Measurements from ENCODE around the gene RAET1G. TPM values are rescaled to one million over a fixed set of nuclear protein-coding genes. Genes with fewer than 3 reads are reported as not detected.
"Not testable (repeated sequence)": the region's sequence is repeated elsewhere in the genome, so short reads cannot be mapped to it uniquely, and the experiment has no call there.

Gene RAET1G
- total and polyA plus RNA-seq, 4 donors: 0.64 to 0.99 TPM; not detected in 2

DNA sequence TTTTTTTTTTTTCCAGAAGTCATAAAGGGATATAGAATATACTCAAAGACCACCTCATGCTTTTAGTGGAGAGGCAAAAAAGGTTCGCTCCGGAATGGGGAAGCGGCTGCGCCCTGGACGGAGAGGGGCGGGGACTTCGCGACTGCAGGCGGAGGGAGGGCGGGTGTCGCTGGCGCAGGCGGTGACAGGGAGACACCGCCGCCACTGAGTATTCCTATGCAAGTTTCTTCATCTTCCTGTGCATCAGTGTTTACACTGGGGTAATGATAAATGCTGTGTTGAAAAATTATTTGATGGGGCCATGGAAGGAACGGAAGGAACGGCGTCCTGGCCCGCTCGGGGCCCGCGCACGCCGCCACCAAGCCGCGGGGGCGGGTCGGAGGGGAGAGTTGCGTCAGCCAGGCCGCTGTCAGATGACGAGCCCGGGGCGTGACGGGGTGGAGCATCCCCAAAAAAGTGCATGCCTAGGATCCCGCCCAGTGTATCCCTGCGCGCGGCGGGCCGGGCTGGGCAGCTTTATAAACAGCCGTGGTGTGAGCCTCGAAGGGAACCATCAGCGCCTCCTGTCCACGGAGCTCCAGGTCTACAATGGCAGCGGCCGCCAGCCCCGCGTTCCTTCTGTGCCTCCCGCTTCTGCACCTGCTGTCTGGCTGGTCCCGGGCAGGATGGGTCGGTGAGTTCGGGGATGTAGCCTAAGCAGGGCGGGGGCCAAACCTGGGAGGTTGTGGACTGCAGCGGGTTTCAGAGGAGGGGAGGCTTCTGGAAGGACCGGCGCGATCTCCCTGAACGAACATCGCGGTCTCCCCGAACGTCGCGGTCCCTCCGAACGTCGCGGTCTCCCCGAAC, 40.8 kb upstream of the RAET1G start, which contains the start of gene ULBP1:
ULBP1 (plus strand) TSS at position 482 of the 846 bp plus-strand sequence; CDS start at position 589, 107 bp downstream.
- Histone ChIP-seq H3K9me3 (ENCODE audit: control insufficient read depth, low read length) (no peaks in the 10 kb centered on the region), H3K27ac (ENCODE audit: low read depth in 1 of 2, low read length in 2 of 2) (no peak within 1 kb of the TSS), H3K4me1 (ENCODE audit: control insufficient read depth in 1 of 2, insufficient read depth in 2 of 2, low read length in 2 of 2) (no peaks in the 10 kb centered on the region), H3K36me3 (ENCODE audit: control insufficient read depth in 1 of 2, insufficient read depth in 2 of 2, low read length in 1 of 2) (no peaks in the 10 kb centered on the region), H3K4me3 (ENCODE audit: low read length in 2 of 2) (no peak within 1 kb of the TSS), H3K27me3 (ENCODE audit: control insufficient read depth in 1 of 2, insufficient read depth in 2 of 2, low read length in 1 of 2) (peaks cover 0 to 2% of the 10 kb centered on the region in 2 donors)
- ATAC-seq (ENCODE audit: low FRiP score) (peak; percentile 89), DNase-seq (peak; percentile 92 to 96)
- 2 to 5% methylated on average over 63 to 69 of the region's 69 CpGs for WGBS, 2 donors
- intact Hi-C loops (cut with DNase I): no loop called here

DNA sequence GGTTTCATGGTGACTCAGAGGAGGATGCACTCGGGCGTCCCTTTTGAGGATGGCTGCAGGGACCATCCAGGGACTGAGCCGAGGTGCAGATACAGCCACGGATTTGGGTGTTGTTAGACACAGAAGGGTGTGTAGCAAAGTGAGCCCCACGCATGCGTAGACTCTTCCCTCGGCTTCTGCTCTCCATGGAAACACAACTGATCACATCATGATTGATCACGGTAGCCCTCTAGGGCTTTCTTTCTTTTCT, 40.2 kb upstream of the RAET1G start:
- ATAC-seq (ENCODE audit: low FRiP score) (no peak), DNase-seq (no peak)
- Histone ChIP-seq H3K9me3 (ENCODE audit: control insufficient read depth, low read length) (no peaks in the 10 kb centered on the region), H3K27ac (ENCODE audit: low read depth in 1 of 2, low read length in 2 of 2) (no peak overlapping the region), H3K4me1 (ENCODE audit: control insufficient read depth in 1 of 2, insufficient read depth in 2 of 2, low read length in 2 of 2) (no peaks in the 10 kb centered on the region), H3K36me3 (ENCODE audit: control insufficient read depth in 1 of 2, insufficient read depth in 2 of 2, low read length in 1 of 2) (no peaks in the 10 kb centered on the region), H3K4me3 (ENCODE audit: low read length in 2 of 2) (no peak overlapping the region), H3K27me3 (ENCODE audit: control insufficient read depth in 1 of 2, insufficient read depth in 2 of 2, low read length in 1 of 2) (peaks cover 0 to 2% of the 10 kb centered on the region in 2 donors)
- intact Hi-C loops (cut with DNase I): no loop called here
- whole genome bisulfite sequencing, 2 donors: 75 to 78% methylated on average over 8 of the region's 8 CpGs

DNA sequence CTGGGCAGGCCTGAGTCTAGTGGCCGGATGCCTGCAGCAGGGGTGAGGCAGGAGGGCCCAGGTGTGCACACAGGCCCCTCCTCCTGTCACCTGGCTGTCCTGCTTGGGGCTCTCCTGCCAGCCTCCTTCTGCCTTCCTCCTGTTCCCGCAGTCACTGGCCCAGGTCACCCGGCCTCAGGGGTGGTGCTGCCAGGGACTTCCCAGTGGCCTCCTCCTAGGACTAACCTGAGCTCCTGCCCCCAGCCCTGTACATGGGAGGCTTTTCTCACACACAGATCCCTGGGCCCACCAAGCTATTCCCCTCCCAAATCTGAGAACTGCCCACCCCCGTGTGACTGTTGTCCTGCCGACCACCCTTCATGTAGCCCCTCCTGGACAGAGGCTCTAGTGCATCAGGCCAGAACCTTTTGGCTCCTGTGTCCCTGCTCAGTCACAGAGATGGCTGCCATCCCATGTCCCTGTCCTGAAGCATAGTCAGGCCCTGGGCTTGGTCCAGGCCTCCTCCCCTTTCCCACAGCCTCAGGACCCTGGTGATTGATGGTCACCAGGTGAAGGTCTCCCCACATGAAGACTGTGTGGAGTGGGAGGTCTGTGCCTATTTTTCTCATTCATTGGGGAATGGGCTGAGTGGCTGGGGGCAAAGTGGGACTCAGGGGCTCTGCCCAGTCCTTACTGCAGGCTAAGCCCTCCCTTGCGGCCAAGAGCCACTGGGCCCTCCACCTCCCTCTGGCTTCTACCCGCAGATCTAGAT, 39.7 kb upstream of the RAET1G start:
- WGBS, 2 donors: 76 to 91% methylated on average over 7 of the region's 7 CpGs
- Histone ChIP-seq H3K36me3 (ENCODE audit: control insufficient read depth in 1 of 2, insufficient read depth in 2 of 2, low read length in 1 of 2) (no peaks in the 10 kb centered on the region), H3K27ac (ENCODE audit: low read depth in 1 of 2, low read length in 2 of 2) (no peak overlapping the region), H3K4me1 (ENCODE audit: control insufficient read depth in 1 of 2, insufficient read depth in 2 of 2, low read length in 2 of 2) (no peaks in the 10 kb centered on the region), H3K27me3 (ENCODE audit: control insufficient read depth in 1 of 2, insufficient read depth in 2 of 2, low read length in 1 of 2) (peaks cover 0 to 2% of the 10 kb centered on the region in 2 donors), H3K4me3 (ENCODE audit: low read length in 2 of 2) (no peak overlapping the region), H3K9me3 (ENCODE audit: control insufficient read depth, low read length) (no peaks in the 10 kb centered on the region)
- DNase-seq: no peak
- no peak for ATAC-seq (ENCODE audit: low FRiP score)
- intact Hi-C loops (cut with DNase I): no loop called here

DNA sequence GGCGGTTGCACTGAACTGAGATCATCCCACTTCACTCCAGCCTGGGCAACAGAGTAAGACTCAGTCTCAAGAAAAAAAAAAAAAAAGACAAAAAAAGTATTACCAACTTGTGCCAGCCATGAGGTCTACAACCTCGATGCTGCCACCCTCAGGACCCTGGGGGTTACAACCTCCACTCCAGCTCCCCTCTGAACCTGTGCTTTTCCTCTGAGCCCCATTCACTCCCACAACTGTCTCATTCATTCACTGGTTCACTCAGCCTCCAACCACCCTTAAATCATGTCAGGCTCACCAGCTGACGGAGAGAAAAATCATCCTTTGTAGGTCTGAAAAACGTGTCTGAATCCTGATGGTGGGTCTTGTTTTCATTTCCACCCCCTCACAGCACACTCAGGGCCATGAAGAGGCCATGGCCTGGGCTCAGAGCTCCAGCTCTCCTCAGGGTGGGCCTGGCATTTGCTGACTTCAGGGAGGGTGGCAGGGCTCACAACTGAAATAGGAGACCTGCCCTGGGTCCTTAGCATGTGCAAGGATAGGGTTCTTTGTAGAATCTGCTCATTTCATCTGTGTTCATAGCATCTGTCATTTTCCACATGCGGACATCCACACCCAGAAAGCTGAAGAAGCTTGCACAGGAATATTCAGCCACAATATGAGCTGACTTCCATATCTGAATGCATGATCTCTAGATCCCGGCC, 39.0 kb upstream of the RAET1G start:
- peaks cover 0 to 2% of the 10 kb centered on the region in 2 donors for H3K27me3 ChIP-seq (ENCODE audit: control insufficient read depth in 1 of 2, insufficient read depth in 2 of 2, low read length in 1 of 2)
- intact Hi-C loops (cut with DNase I): no loop called here
- WGBS, 2 donors: 67 to 76% methylated on average over 6 of the region's 6 CpGs

DNA sequence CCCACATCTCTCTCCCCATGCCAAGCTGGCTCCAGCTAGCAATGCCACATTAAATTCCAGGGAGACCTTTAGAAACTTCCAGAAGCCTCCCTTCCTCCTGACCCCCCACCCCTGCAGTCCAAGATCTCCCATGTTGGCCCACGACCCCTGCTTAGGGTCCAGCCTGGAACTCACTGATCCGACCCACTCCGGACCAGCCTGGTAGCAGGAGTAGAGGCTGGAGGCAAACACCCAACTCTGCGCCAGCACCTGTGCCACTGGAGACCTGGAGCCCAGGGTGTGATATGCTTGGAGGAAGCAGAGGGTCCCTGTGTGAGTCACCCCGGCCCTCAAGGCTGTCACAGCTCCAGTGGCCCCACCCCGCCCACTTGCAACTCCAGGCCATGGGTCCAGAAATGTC, 37.6 kb upstream of the RAET1G start:
- no peaks in the 10 kb centered on the region for H3K36me3 ChIP-seq (ENCODE audit: control insufficient read depth in 1 of 2, insufficient read depth in 2 of 2, low read length in 1 of 2)
- intact Hi-C loops (cut with DNase I): no loop called here
- H3K4me3 ChIP-seq (ENCODE audit: low read length in 2 of 2): no peak overlapping the region
- H3K9me3 ChIP-seq (ENCODE audit: control insufficient read depth, low read length): no peaks in the 10 kb centered on the region
- DNase-seq (no peak), ATAC-seq (ENCODE audit: low FRiP score) (no peak)
- no peaks in the 10 kb centered on the region for H3K4me1 ChIP-seq (ENCODE audit: control insufficient read depth in 1 of 2, insufficient read depth in 2 of 2, low read length in 2 of 2)
- WGBS, 2 donors: 50 to 62% methylated on average over 6 of the region's 6 CpGs
- H3K27me3 ChIP-seq (ENCODE audit: control insufficient read depth in 1 of 2, insufficient read depth in 2 of 2, low read length in 1 of 2): peaks cover 0 to 2% of the 10 kb centered on the region in 2 donors
- no peak overlapping the region for H3K27ac ChIP-seq (ENCODE audit: low read depth in 1 of 2, low read length in 2 of 2)

More for the DNA sequence above, 39.0 kb upstream of the RAET1G start:
- Histone ChIP-seq H3K4me1 (ENCODE audit: control insufficient read depth in 1 of 2, insufficient read depth in 2 of 2, low read length in 2 of 2) (no peaks in the 10 kb centered on the region), H3K4me3 (ENCODE audit: low read length in 2 of 2) (no peak overlapping the region), H3K27ac (ENCODE audit: low read depth in 1 of 2, low read length in 2 of 2) (no peak overlapping the region), H3K9me3 (ENCODE audit: control insufficient read depth, low read length) (no peaks in the 10 kb centered on the region), H3K36me3 (ENCODE audit: control insufficient read depth in 1 of 2, insufficient read depth in 2 of 2, low read length in 1 of 2) (no peaks in the 10 kb centered on the region)
- DNase-seq: no peak
- ATAC-seq (ENCODE audit: low FRiP score): no peak

DNA sequence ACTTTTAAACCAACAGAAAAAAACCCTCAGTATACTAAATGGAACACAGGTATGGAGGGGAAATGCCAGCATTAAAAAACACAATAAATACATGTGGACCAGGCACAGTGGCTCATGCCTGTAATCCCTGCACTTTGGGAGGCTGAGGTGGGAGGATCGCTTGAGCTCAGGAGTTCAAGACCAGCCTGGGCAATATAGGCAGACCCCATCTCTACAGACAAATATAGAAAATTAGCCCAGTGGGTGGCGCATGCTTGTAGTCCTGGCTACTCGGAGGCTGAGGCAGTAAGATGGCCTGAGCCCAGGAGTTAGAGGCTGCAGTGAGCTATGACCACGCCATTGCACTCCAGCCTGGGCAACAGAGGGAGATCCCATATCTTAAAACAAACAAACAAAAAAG, 36.9 kb upstream of the RAET1G start:
- intact Hi-C loops (cut with DNase I); H3K36me3 ChIP-seq (ENCODE audit: control insufficient read depth in 1 of 2, insufficient read depth in 2 of 2, low read length in 1 of 2); ATAC-seq (ENCODE audit: low FRiP score); H3K4me1 ChIP-seq (ENCODE audit: control insufficient read depth in 1 of 2, insufficient read depth in 2 of 2, low read length in 2 of 2); H3K27ac ChIP-seq (ENCODE audit: low read depth in 1 of 2, low read length in 2 of 2); H3K27me3 ChIP-seq (ENCODE audit: control insufficient read depth in 1 of 2, insufficient read depth in 2 of 2, low read length in 1 of 2); DNase-seq; H3K9me3 ChIP-seq (ENCODE audit: control insufficient read depth, low read length); H3K4me3 ChIP-seq (ENCODE audit: low read length in 2 of 2): not testable (repeated sequence)
- 67 to 79% methylated on average over 2 to 3 of the region's 4 CpGs for WGBS, 2 donors

GRCh38 chr6:149958124-149958523, 35.2 kb upstream of the RAET1G start:
- H3K27me3 ChIP-seq (ENCODE audit: control insufficient read depth in 1 of 2, insufficient read depth in 2 of 2, low read length in 1 of 2); intact Hi-C loops (cut with DNase I): not testable (repeated sequence)
- WGBS, 2 donors: 73 to 78% methylated on average over 3 of the region's 3 CpGs

GRCh38 chr6:149955654-149956317, 32.9 kb upstream of the RAET1G start:
- DNase-seq; H3K4me3 ChIP-seq (ENCODE audit: low read length in 2 of 2); intact Hi-C loops (cut with DNase I); H3K36me3 ChIP-seq (ENCODE audit: control insufficient read depth in 1 of 2, insufficient read depth in 2 of 2, low read length in 1 of 2); H3K4me1 ChIP-seq (ENCODE audit: control insufficient read depth in 1 of 2, insufficient read depth in 2 of 2, low read length in 2 of 2); H3K27ac ChIP-seq (ENCODE audit: low read depth in 1 of 2, low read length in 2 of 2); ATAC-seq (ENCODE audit: low FRiP score); H3K27me3 ChIP-seq (ENCODE audit: control insufficient read depth in 1 of 2, insufficient read depth in 2 of 2, low read length in 1 of 2); H3K9me3 ChIP-seq (ENCODE audit: control insufficient read depth, low read length): not testable (repeated sequence)
- 28 to 30% methylated on average over 7 of the region's 7 CpGs for WGBS, 2 donors

More at GRCh38 chr6:149958124-149958523, 35.2 kb upstream of the RAET1G start:
- H3K9me3 ChIP-seq (ENCODE audit: control insufficient read depth, low read length); H3K27ac ChIP-seq (ENCODE audit: low read depth in 1 of 2, low read length in 2 of 2); H3K4me3 ChIP-seq (ENCODE audit: low read length in 2 of 2); H3K36me3 ChIP-seq (ENCODE audit: control insufficient read depth in 1 of 2, insufficient read depth in 2 of 2, low read length in 1 of 2); ATAC-seq (ENCODE audit: low FRiP score); H3K4me1 ChIP-seq (ENCODE audit: control insufficient read depth in 1 of 2, insufficient read depth in 2 of 2, low read length in 2 of 2); DNase-seq: not testable (repeated sequence)
